ENCODE data around the gene CSNK2A3.

The CSNK2A3 gene

DNA sequence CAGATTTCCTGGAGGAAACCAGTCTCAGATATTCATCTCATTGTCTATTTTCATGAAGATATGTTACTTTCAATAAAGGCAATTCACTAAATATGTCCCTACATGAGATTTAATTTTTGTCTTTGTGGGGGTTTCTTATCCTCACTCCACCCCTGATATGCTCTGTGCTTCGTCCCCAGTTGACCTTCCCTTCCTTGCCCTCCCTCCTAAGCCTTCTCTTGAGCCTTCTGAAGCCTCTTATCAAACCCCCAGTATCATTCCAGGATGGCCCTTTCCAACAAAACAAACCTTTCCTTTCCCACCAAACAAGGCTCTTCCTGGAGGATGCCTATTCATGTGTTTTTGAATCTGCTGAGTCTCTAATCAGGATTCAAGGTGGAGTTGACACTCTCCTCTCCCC is 44.8 kb downstream of the CSNK2A3 start:
- Mint-ChIP-seq H3K36me3 (ENCODE audit: low read depth) (no peaks in the 10 kb centered on the region), H3K4me3 (no peak overlapping the region), H3K27me3 (ENCODE audit: low read depth) (no peaks in the 10 kb centered on the region), H3K4me1 (ENCODE audit: low read depth) (peaks cover 6% of the 10 kb centered on the region), H3K9me3 (peaks cover 7% of the 10 kb centered on the region), H3K27ac (no peak overlapping the region)

- Mint-ChIP-seq H3K9me3 (peaks cover 7% of the 10 kb centered on the region), H3K36me3 (ENCODE audit: low read depth) (no peaks in the 10 kb centered on the region), H3K27ac (no peak overlapping the region), H3K4me1 (ENCODE audit: low read depth) (peaks cover 6% of the 10 kb centered on the region), H3K27me3 (ENCODE audit: low read depth) (no peaks in the 10 kb centered on the region), H3K4me3 (no peak overlapping the region)
Observed at GRCh38 chr11:11306855-11307254, 46.2 kb downstream of the CSNK2A3 start.

GRCh38 chr11:11304550-11304949 is 48.5 kb downstream of the CSNK2A3 start:
- Mint-ChIP-seq H3K4me3 (no peak overlapping the region), H3K36me3 (ENCODE audit: low read depth) (no peaks in the 10 kb centered on the region), H3K4me1 (ENCODE audit: low read depth) (no peaks in the 10 kb centered on the region), H3K27ac (no peak overlapping the region), H3K9me3 (no peaks in the 10 kb centered on the region), H3K27me3 (ENCODE audit: low read depth) (no peaks in the 10 kb centered on the region)

DNA sequence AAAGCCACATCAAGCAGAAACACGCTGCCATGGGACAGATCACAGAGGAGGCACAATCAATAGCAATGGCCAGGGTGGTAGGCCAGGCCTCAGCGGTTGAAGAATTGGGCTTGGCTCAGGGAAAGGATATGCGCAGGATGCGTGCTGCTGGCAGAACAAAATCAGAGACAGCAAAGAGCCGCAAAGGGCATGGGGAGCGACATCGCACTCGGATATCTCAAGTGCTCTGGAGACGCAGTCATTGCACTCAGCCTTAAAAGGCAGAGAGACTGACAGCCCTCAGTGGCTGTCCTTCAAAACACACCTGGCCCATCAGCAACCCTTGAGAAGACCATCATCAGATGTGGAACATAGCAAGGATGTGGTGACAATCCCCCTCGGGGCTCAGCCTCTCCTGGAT is 50.5 kb downstream of the CSNK2A3 start:
- no peak overlapping the region for H3K27ac Mint-ChIP-seq
- H3K4me1 Mint-ChIP-seq (ENCODE audit: low read depth) = no peaks in the 10 kb centered on the region
- no peaks in the 10 kb centered on the region for H3K9me3 Mint-ChIP-seq
- no peak overlapping the region for H3K4me3 Mint-ChIP-seq
- no peaks in the 10 kb centered on the region for H3K27me3 Mint-ChIP-seq (ENCODE audit: low read depth)
- no peaks in the 10 kb centered on the region for H3K36me3 Mint-ChIP-seq (ENCODE audit: low read depth)
